Erythroblast (primary cell): Measurements from ENCODE around the gene GNG4.

Source experiments
- GATA1 ChIP-seq: IDR thresholded peaks from 2 replicates; pipeline ENCODE4 v1.6.1; 2011; ENCODE audit warnings: low read depth, mild to moderate bottlenecking, control low read depth, low read length, moderate library complexity
- POLR2A ChIP-seq: IDR thresholded peaks from 2 replicates; pipeline ENCODE4 v1.6.1; 2011; ENCODE audit warnings: mild to moderate bottlenecking, low read length

- TF ChIP-seq POLR2A (no peak), GATA1 (no peak)
Observed at GRCh38 chr1:235599536-235599935, 50.0 kb downstream of the GNG4 start.
